HepG2 (cell line): Measurements from ENCODE around the gene TUBA4B. TPM values are rescaled to one million over a fixed set of nuclear protein-coding genes. Genes with fewer than 3 reads are reported as not detected.

ENCODE experiments used
- ATAD3A ChIP-seq: sonication (generic); formaldehyde crosslinking; IDR thresholded peaks from 2 replicates; pipeline ENCODE4 v1.4.0; 2020; ENCODE audit warnings: missing genetic modification reagents
- CEBPG ChIP-seq: IDR thresholded peaks from 2 replicates; pipeline ENCODE4 v1.6.1; 2016
- KMT2A ChIP-seq: sonication (generic); formaldehyde crosslinking; IDR thresholded peaks from 2 replicates; pipeline ENCODE4 v1.4.0; 2020; ENCODE audit warnings: missing genetic modification reagents
- MEIS1 ChIP-seq: sonication (generic); formaldehyde crosslinking; IDR thresholded peaks from 2 replicates; pipeline ENCODE4 v1.9.0; 2021; ENCODE audit warnings: mild to moderate bottlenecking, missing genetic modification reagents, moderate library complexity, borderline replicate concordance
- NCOR1 ChIP-seq: fragments of 200-600 bp; sonication (generic); IDR thresholded peaks from 2 replicates; pipeline ENCODE4 v1.7.0; 2017; ENCODE audit warnings: antibody characterized with exemption, low read length, borderline replicate concordance
- PHF21A ChIP-seq: sonication (generic); formaldehyde crosslinking; IDR thresholded peaks from 2 replicates; pipeline ENCODE4 v1.5.0; 2020; ENCODE audit warnings: mild to moderate bottlenecking, missing genetic modification reagents
- SSRP1 ChIP-seq: IDR thresholded peaks from 2 replicates; pipeline ENCODE4 v1.6.1; 2016; ENCODE audit warnings: control low read depth
- TGIF2 ChIP-seq: IDR thresholded peaks from 2 replicates; pipeline ENCODE4 v1.6.1; 2016; ENCODE audit warnings: control low read depth, missing compliant biosample characterization
- ZBTB4 ChIP-seq: sonication (generic); formaldehyde crosslinking; IDR thresholded peaks from 2 replicates; pipeline ENCODE4 v1.4.0; 2020; ENCODE audit warnings: missing genetic modification reagents, mild to moderate bottlenecking, borderline replicate concordance
- ZMYM3 ChIP-seq: sonication (generic); formaldehyde crosslinking; IDR thresholded peaks from 2 replicates; pipeline ENCODE4 v1.5.1; 2020; ENCODE audit warnings: mild to moderate bottlenecking, missing genetic modification reagents
- ZNF407 ChIP-seq: sonication (generic); formaldehyde crosslinking; IDR thresholded peaks from one replicate; pipeline ENCODE4 v1.5.1; 2020; ENCODE audit warnings: mild to moderate bottlenecking, missing genetic modification reagents; ENCODE audit errors: not compliant biosample characterization
- ZNF431 ChIP-seq: sonication (generic); formaldehyde crosslinking; IDR thresholded peaks from 2 replicates; pipeline ENCODE4 v1.9.0; 2022; ENCODE audit warnings: missing genetic modification reagents, low read depth, mild to moderate bottlenecking, borderline replicate concordance
- ZNF44 ChIP-seq: sonication (generic); formaldehyde crosslinking; IDR thresholded peaks from 2 replicates; pipeline ENCODE4 v1.5.1; 2020; ENCODE audit warnings: mild to moderate bottlenecking, missing genetic modification reagents
- ZNF570 ChIP-seq: sonication (generic); formaldehyde crosslinking; IDR thresholded peaks from 2 replicates; pipeline ENCODE4 v1.4.0; 2020; ENCODE audit warnings: mild to moderate bottlenecking, missing genetic modification reagents, borderline replicate concordance
- ZNF614 ChIP-seq: IDR thresholded peaks from 2 replicates; pipeline ENCODE4 v1.6.1; 2018; ENCODE audit warnings: missing biosample characterization, missing genetic modification reagents, inconsistent platforms, borderline replicate concordance
- ZNF652 ChIP-seq: IDR thresholded peaks from 2 replicates; pipeline ENCODE4 v1.6.1; 2016; ENCODE audit warnings: low read depth, borderline replicate concordance
- ZNF674 ChIP-seq: sonication (generic); formaldehyde crosslinking; IDR thresholded peaks from 2 replicates; pipeline ENCODE4 v1.5.0; 2020; ENCODE audit warnings: low read depth, mild to moderate bottlenecking, missing genetic modification reagents
- polyA plus RNA-seq, 8 experiments: library from polyadenylated mRNA; depleted of rRNA in 3 of 8; stranded (reverse) in 7 of 8; unstranded in 1 of 8; fragments of >200 nt; fragmentation: Illumina TruSeq in 4 of 8; extraction: Trizol in 4 of 8; gene quantifications; 2 replicates each; pipeline versions ENCODE4 v1.2.1 to v1.2.3, GENCODE V29; 2011 to 2016; ENCODE audit warnings: low read depth in 4 of 8, missing spikeins in 1 of 8, mixed read lengths in 1 of 8; ENCODE audit not compliant: insufficient read depth in 1 of 8
- total RNA-seq, 5 experiments: library from RNA; depleted of rRNA; stranded (reverse); fragments of >200 nt; fragmentation: Illumina TruSeq; extraction: Trizol; gene quantifications; 2 replicates each; pipeline ENCODE4 v1.2.3, GENCODE V29; 2016; ENCODE audit warnings: low read depth in 1 of 5

TUBA4B gene
- total and polyA plus RNA-seq, 2 of the 13 experiments (the other 11 are each of a cell fraction or from before 2014, with no cell fraction given) = 0.18 to 0.22 TPM

GRCh38 chr2:219294356-219295351 lies 41.6 kb downstream of the TUBA4B start (continued):
- TF ChIP-seq ZNF407 (CRISPR knock-in tag) (no peak), KMT2A (CRISPR knock-in tag) (peak; percentile 74), PHF21A (CRISPR knock-in tag) (peak; percentile 70; the same call in 1 of the 2 replicates), CEBPG (CRISPR knock-in tag) (no peak), MEIS1 (CRISPR knock-in tag) (peak; percentile 69; the same call in 1 of the 2 replicates), ZBTB4 (CRISPR knock-in tag) (no peak), TGIF2 (0 out of 2 replicates have a peak, but pooled peaks have one; percentile 34), ZNF431 (CRISPR knock-in tag) (0 out of 2 replicates have a peak, but pooled peaks have one; percentile 43), ZMYM3 (CRISPR knock-in tag) (no peak; the same call in 1 of the 2 replicates), NCOR1 (no peak), ATAD3A (no peak), ZNF44 (CRISPR knock-in tag) (0 out of 2 replicates have a peak, but pooled peaks have one; percentile 67), ZNF614 (CRISPR knock-in tag) (peak; percentile 94; the same call in 1 of the 2 replicates), ZNF674 (CRISPR knock-in tag) (no peak), ZNF570 (CRISPR knock-in tag) (no peak), SSRP1 (CRISPR knock-in tag) (0 out of 2 replicates have a peak, but pooled peaks have one; percentile 59), ZNF652 (CRISPR knock-in tag) (no peak; the same call in 1 of the 2 replicates)
